ENCODE measurements around the gene AGPAT3. TPM values are rescaled to one million over a fixed set of nuclear protein-coding genes. Genes with fewer than 3 reads are reported as not detected.

Gene AGPAT3
- total and polyA plus RNA-seq, 10 of the 15 experiments (the other 5 are each of a cell fraction or from before 2014, with no cell fraction given) = 1.2 to 110 (median 30.8) TPM

GRCh38 chr21:43958364-43959158 is 93.5 kb downstream of the AGPAT3 start (continued):
- 0 out of 2 replicates have a peak, but pooled peaks have one; percentile 6 for TF ChIP-seq PKNOX1 (IDR thresholded peaks at IDR 0.05)
- TF ChIP-seq SMARCA5 (IDR thresholded peaks at IDR 0.05) = peak; percentile 28
- TF ChIP-seq RELB (IDR thresholded peaks at IDR 0.05; ENCODE audit: low read depth) = 0 out of 2 replicates have a peak, but pooled peaks have one; percentile 12
- no peak; the same call in 1 of the 2 replicates for TF ChIP-seq TARDBP (IDR thresholded peaks at IDR 0.05; ENCODE audit: borderline replicate concordance)
- peak; percentile 21; the same call in 1 of the 2 replicates for TF ChIP-seq FOXK2 (IDR thresholded peaks at IDR 0.05)
- TF ChIP-seq RUNX3 (IDR thresholded peaks at IDR 0.05; ENCODE audit: low read length) = peak; percentile 99
- TF ChIP-seq SMC3 (IDR thresholded peaks at IDR 0.05; ENCODE audit: borderline replicate concordance, low read length) = no peak
- TF ChIP-seq MTA3 (IDR thresholded peaks at IDR 0.05; ENCODE audit: borderline replicate concordance, low read length) = peak; percentile 55; the same call in 1 of the 2 replicates
- TF ChIP-seq GABPA (IDR thresholded peaks at IDR 0.05; ENCODE audit: low read depth) = no peak
- TF ChIP-seq BACH1 (IDR thresholded peaks at IDR 0.05; ENCODE audit: borderline replicate concordance) = no peak
- TF ChIP-seq BRCA1 (IDR thresholded peaks at IDR 0.05; ENCODE audit: low read depth, low read length) = peak; percentile 27; the same call in 1 of the 2 replicates
- no peak for TF ChIP-seq E2F4 (IDR thresholded peaks at IDR 0.05; ENCODE audit: low read depth, low read length)
- peak; percentile 44; the same call in 1 of the 2 replicates for TF ChIP-seq ATF7 (IDR thresholded peaks at IDR 0.05; ENCODE audit: low read depth)
- TF ChIP-seq SPI1 (IDR thresholded peaks at IDR 0.05; ENCODE audit: borderline replicate concordance, insufficient read depth, low read depth, low read length) = no peak
- peak; percentile 99 for TF ChIP-seq CBFB (IDR thresholded peaks at IDR 0.05; ENCODE audit: low read depth)
- TF ChIP-seq ZNF384 (IDR thresholded peaks at IDR 0.05; ENCODE audit: borderline replicate concordance, low read depth, low read length) = no peak
- TF ChIP-seq RAD51 (IDR thresholded peaks at IDR 0.05) = 0 out of 2 replicates have a peak, but pooled peaks have one; percentile 8
- no peak for TF ChIP-seq CBX3 (IDR thresholded peaks at IDR 0.05; ENCODE audit: borderline replicate concordance, low read depth)
- no peak for TF ChIP-seq ETV6 (conservative IDR thresholded peaks at IDR 0.05 in 1 of 2, IDR thresholded peaks at IDR 0.05 in 1 of 2; ENCODE audit: borderline replicate concordance in 1 of 2, low read depth in 1 of 2)
- no peak for TF ChIP-seq CEBPZ (IDR thresholded peaks at IDR 0.05; ENCODE audit: low read depth, low read length)
- peak; percentile 98 for TF ChIP-seq PAX5 (IDR thresholded peaks at IDR 0.05; ENCODE audit: borderline replicate concordance, low read depth, low read length)
- no peak; the same call in 1 of the 2 replicates for TF ChIP-seq ZNF622 (IDR thresholded peaks at IDR 0.05)
